HK-2 (cell line): ENCODE data around the gene TOR3A.

Experiments used
- DNase-seq: peaks from one replicate; pipeline ENCODE4 v3.0.0-alpha.2; 2018; ENCODE audit not compliant: unreplicated experiment

The TOR3A gene

GRCh38 chr1:179066471-179066870 is 15.4 kb upstream of the TOR3A start:
- DNase-seq, result no peak

- no peak for DNase-seq
Measured at GRCh38 chr1:179077396-179077795, 4.5 kb upstream of the TOR3A start.

- DNase-seq, result no peak
Measured at GRCh38 chr1:179079113-179079761, 2.6 kb upstream of the TOR3A start.

- DNase-seq, result no peak
Measured at GRCh38 chr1:179080866-179081686, 794 bp upstream of the TOR3A start.

GRCh38 chr1:179082333-179082998 is 596 bp downstream of the TOR3A start:
- peak; percentile 61 for DNase-seq

- DNase-seq, result no peak
Measured at GRCh38 chr1:179082999-179083335, 1.1 kb downstream of the TOR3A start.

GRCh38 chr1:179083533-179083932 is 1.7 kb downstream of the TOR3A start:
- DNase-seq, result no peak

GRCh38 chr1:179087665-179088064 is 5.8 kb downstream of the TOR3A start:
- DNase-seq, result no peak

- DNase-seq, result no peak
Measured at GRCh38 chr1:179089827-179090482, 8.1 kb downstream of the TOR3A start.

- DNase-seq, result no peak
Measured at GRCh38 chr1:179090522-179090921, 8.7 kb downstream of the TOR3A start.

GRCh38 chr1:179090923-179091322 is 9.1 kb downstream of the TOR3A start:
- no peak for DNase-seq

GRCh38 chr1:179091691-179092165 is 9.9 kb downstream of the TOR3A start:
- no peak for DNase-seq

- no peak for DNase-seq
Measured at GRCh38 chr1:179092896-179093461, 11.1 kb downstream of the TOR3A start.

- no peak for DNase-seq
Measured at GRCh38 chr1:179094818-179095217, 12.9 kb downstream of the TOR3A start.

GRCh38 chr1:179095377-179095776 is 13.5 kb downstream of the TOR3A start:
- DNase-seq, result no peak

GRCh38 chr1:179095924-179096323 is 14.1 kb downstream of the TOR3A start:
- no peak for DNase-seq

- no peak for DNase-seq
Measured at GRCh38 chr1:179099891-179100290, 18.0 kb downstream of the TOR3A start.

- DNase-seq, result no peak
Measured at GRCh38 chr1:179101566-179101965, 19.7 kb downstream of the TOR3A start.

- no peak for DNase-seq
Measured at GRCh38 chr1:179103999-179104398, 22.1 kb downstream of the TOR3A start.

GRCh38 chr1:179104611-179105250 is 22.9 kb downstream of the TOR3A start:
- DNase-seq, result no peak

GRCh38 chr1:179105393-179105792 is 23.5 kb downstream of the TOR3A start:
- DNase-seq, result no peak
